Measurements from ENCODE around the gene CKS1B. TPM values are rescaled to one million over a fixed set of nuclear protein-coding genes. Genes with fewer than 3 reads are reported as not detected.

CKS1B gene
- total RNA-seq, 2 experiments from 2014 or later: 136 to 137 TPM

- POLR2A ChIA-PET: interaction anchor here (0.5 to 1.8 kb wide), 3 partner anchors 14 to 1016 kb away, joined by 3 to 5 read pairs (median 4); partner anchors contain the start of gene CKS1B
- CTCF ChIA-PET: interaction anchor here (0.7 to 2.4 kb wide), 12 partner anchors 11 to 136 kb away, joined by 3 to 15 read pairs (median 6); partner anchors contain the start of gene LENEP
Measured at GRCh38 chr1:154960446-154961136, 13.9 kb upstream of the CKS1B start.

GRCh38 chr1:154961207-154962155 lies 13.0 kb upstream of the CKS1B start, which contains the start of gene PYGO2:
PYGO2 (minus strand) TSS chr1:154961782; CDS start chr1:154961576, 206 bp downstream.
- ChIA-PET CTCF (interaction anchor here (0.6 to 2.4 kb wide), 13 partner anchors 9 to 124 kb away, joined by 3 to 15 read pairs (median 6); partner anchors contain the start of genes LENEP, PMVK and SHC1), POLR2A (interaction anchor here (0.5 to 1.8 kb wide), 5 partner anchors 8 to 1015 kb away, joined by 3 to 5 read pairs (median 4); partner anchors contain the start of genes CKS1B and SHC1)

- ChIA-PET POLR2A (interaction anchor here (0.7 to 1.8 kb wide), 3 partner anchors 9 to 37 kb away, joined by 3 to 5 read pairs (median 4); partner anchors contain the start of genes CKS1B and SHC1), CTCF (interaction anchor here (0.6 to 2.4 kb wide), 11 partner anchors 8 to 123 kb away, joined by 3 to 15 read pairs (median 7); partner anchors contain the start of genes LENEP, PMVK and SHC1)
Measured at GRCh38 chr1:154962156-154962749, 12.2 kb upstream of the CKS1B start.

- ChIA-PET CTCF (interaction anchor here (1.3 to 2.4 kb wide), 5 partner anchors 7 to 122 kb away, joined by 4 to 15 read pairs (median 6); partner anchors contain the start of gene SHC1), POLR2A (interaction anchor here (1.8 kb wide), 1 partner anchor 37 kb away, joined by 5 read pairs; no protein-coding TSS in a partner anchor)
Measured at GRCh38 chr1:154962795-154963330, 11.6 kb upstream of the CKS1B start.

GRCh38 chr1:154963643-154964042 lies 10.8 kb upstream of the CKS1B start:
- POLR2A ChIA-PET: no interaction called here
- CTCF ChIA-PET: interaction anchor here (1.8 kb wide), 1 partner anchor 35 kb away, joined by 8 read pairs; no protein-coding TSS in a partner anchor

GRCh38 chr1:154964359-154964758 lies 10.1 kb upstream of the CKS1B start:
- ChIA-PET CTCF (interaction anchor here (0.7 to 1.8 kb wide), 3 partner anchors 12 to 80 kb away, joined by 3 to 8 read pairs (median 3); no protein-coding TSS in a partner anchor), POLR2A (interaction anchor here (0.6 kb wide), 1 partner anchor 32 kb away, joined by 3 read pairs; no protein-coding TSS in a partner anchor)

- ChIA-PET POLR2A (interaction anchor here (0.6 kb wide), 1 partner anchor 340 kb away, joined by 3 read pairs; no protein-coding TSS in a partner anchor), CTCF (interaction anchor here (0.6 to 1.4 kb wide), 2 partner anchors 10 to 33 kb away, joined by 3 to 4 read pairs; partner anchors contain the start of gene PBXIP1)
Measured at GRCh38 chr1:154966111-154966510, 8.4 kb upstream of the CKS1B start.

GRCh38 chr1:154967331-154967950 lies 7.0 kb upstream of the CKS1B start:
- POLR2A ChIA-PET: no interaction called here
- CTCF ChIA-PET: interaction anchor here (1.4 kb wide), 1 partner anchor 31 kb away, joined by 4 read pairs; no protein-coding TSS in a partner anchor

- ChIA-PET CTCF (interaction anchor here (1.0 to 2.0 kb wide), 2 partner anchors 15 to 17 kb away, joined by 4 to 5 read pairs; partner anchors contain the start of gene FLAD1), POLR2A (no interaction called here)
Measured at GRCh38 chr1:154968731-154969130, 5.8 kb upstream of the CKS1B start.

- CTCF ChIA-PET: interaction anchor here (1.0 to 2.0 kb wide), 2 partner anchors 14 to 18 kb away, joined by 4 to 5 read pairs; partner anchors contain the start of gene FLAD1
- POLR2A ChIA-PET: interaction anchor here (0.9 kb wide), 1 partner anchor 8 kb away, joined by 4 read pairs; no protein-coding TSS in a partner anchor
Measured at GRCh38 chr1:154969246-154969645, 5.2 kb upstream of the CKS1B start.

GRCh38 chr1:154969860-154970452 lies 4.5 kb upstream of the CKS1B start:
- ChIA-PET CTCF (interaction anchor here (1.0 to 2.2 kb wide), 4 partner anchors 8 to 29 kb away, joined by 4 to 11 read pairs (median 4); partner anchors contain the start of gene FLAD1), POLR2A (interaction anchor here (0.9 kb wide), 1 partner anchor 9 kb away, joined by 4 read pairs; no protein-coding TSS in a partner anchor)

GRCh38 chr1:154970631-154971340 lies 3.7 kb upstream of the CKS1B start, which contains the start of gene SHC1:
SHC1 (minus strand) TSS chr1:154970747; CDS start chr1:154970526, 221 bp downstream.
- ChIA-PET POLR2A (interaction anchor here (1.0 kb wide), 1 partner anchor 9 kb away, joined by 3 read pairs; the partner anchor contains the start of gene PYGO2), CTCF (interaction anchor here (0.8 to 2.2 kb wide), 5 partner anchors 8 to 80 kb away, joined by 3 to 15 read pairs (median 4); partner anchors contain the start of genes ADAM15 and PYGO2)

- ChIA-PET CTCF (interaction anchor here (0.8 to 2.2 kb wide), 5 partner anchors 9 to 79 kb away, joined by 3 to 15 read pairs (median 4); partner anchors contain the start of genes ADAM15 and PYGO2), POLR2A (interaction anchor here (1.0 kb wide), 1 partner anchor 10 kb away, joined by 3 read pairs; the partner anchor contains the start of gene PYGO2)
Measured at GRCh38 chr1:154971341-154971998, 3.0 kb upstream of the CKS1B start.

GRCh38 chr1:154972213-154972516 lies 2.3 kb upstream of the CKS1B start:
- POLR2A ChIA-PET: no interaction called here
- CTCF ChIA-PET: interaction anchor here (1.0 to 2.2 kb wide), 4 partner anchors 10 to 79 kb away, joined by 3 to 15 read pairs (median 6); partner anchors contain the start of genes ADAM15 and PYGO2

All from activated CD8-positive, alpha-beta memory T cell treated with anti-CD3 and anti-CD28 coated beads for 36 hours (primary cell).